GM11168 (cell line): ENCODE data around the gene CDH7.

ENCODE experiments used
- in situ Hi-C: fragments of 300-500 bp; cut with MboI; formaldehyde crosslinking; loops from one replicate; pipeline ENCODE4 v1.12.0; 2022; ENCODE audit warnings: low sequenced_read_pairs; ENCODE audit not compliant: unreplicated experiment

Gene CDH7

GRCh38 chr18:65906621-65907034, 155.8 kb downstream of the CDH7 start:
- in situ Hi-C loops = no loop called here

- in situ Hi-C loops = no loop called here
These were observed 156.5 kb downstream of the CDH7 start for GRCh38 chr18:65907281-65907680.

- in situ Hi-C loops = no loop called here
These were observed 168.2 kb downstream of the CDH7 start for GRCh38 chr18:65919018-65919417.

GRCh38 chr18:65919663-65920062, 168.9 kb downstream of the CDH7 start:
- in situ Hi-C loops = no loop called here

- in situ Hi-C loops = no loop called here
These were observed 171.3 kb downstream of the CDH7 start for GRCh38 chr18:65922103-65922502.

GRCh38 chr18:65924904-65925303, 174.1 kb downstream of the CDH7 start:
- in situ Hi-C loops = no loop called here

- in situ Hi-C loops = no loop called here
These were observed 184.1 kb downstream of the CDH7 start for GRCh38 chr18:65934874-65935273.

- in situ Hi-C loops = no loop called here
These were observed 185.9 kb downstream of the CDH7 start for GRCh38 chr18:65936678-65937077.

GRCh38 chr18:65937180-65937579, 186.4 kb downstream of the CDH7 start:
- in situ Hi-C loops = no loop called here

- in situ Hi-C loops = no loop called here
These were observed 188.0 kb downstream of the CDH7 start for GRCh38 chr18:65938592-65939372.
